ENCODE data around the gene EIF4H.

Gene EIF4H

DNA sequence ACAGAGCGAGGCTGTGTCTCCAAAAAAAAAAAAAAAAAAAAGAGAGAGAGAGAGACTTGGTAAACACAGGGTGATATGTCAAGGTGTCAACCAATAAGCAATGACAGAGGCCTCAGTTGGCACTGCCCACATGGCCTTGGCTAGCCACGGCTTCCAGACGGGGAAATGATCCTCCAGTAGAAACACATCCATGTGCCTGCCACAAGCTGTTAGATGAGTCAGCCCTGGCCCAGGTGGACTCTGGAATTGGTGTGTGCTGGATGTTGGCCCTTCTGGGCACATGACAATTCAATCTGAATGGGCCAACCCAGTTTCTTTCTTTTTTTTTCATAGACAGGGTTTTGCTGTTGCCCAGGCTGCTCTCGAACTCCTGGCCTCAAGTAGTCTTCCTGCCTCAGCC lies 66.3 kb downstream of the EIF4H start:
- in situ Hi-C loops (cut with MboI; ENCODE audit: low pct_unique_long_range_greater_than_20kb, low sequenced_read_pairs) = no loop called here
- no peak for DNase-seq

- in situ Hi-C loops (cut with MboI; ENCODE audit: low pct_unique_long_range_greater_than_20kb, low sequenced_read_pairs) = no loop called here
- DNase-seq = no peak
Observed at GRCh38 chr7:74242122-74242443, 67.9 kb downstream of the EIF4H start.

DNA sequence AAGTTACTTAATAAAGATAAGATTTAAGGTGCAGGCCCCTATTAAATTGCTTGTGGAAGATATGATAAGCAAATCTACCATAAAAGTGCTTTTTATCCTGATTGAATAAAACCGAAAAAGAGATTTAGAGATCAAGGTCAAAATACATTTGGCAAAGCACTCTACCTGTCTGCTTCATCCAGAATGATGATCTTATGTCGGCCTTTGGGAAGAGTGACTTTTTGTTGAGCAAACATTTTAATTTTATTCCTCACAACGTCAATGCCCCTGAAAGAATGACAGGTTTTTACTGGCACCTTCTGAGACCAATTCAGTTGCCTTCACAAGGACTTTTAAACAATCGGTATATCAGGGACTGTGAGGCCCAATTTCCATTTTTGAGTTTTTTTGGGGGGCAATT lies 72.3 kb downstream of the EIF4H start:
- in situ Hi-C loops (cut with MboI; ENCODE audit: low pct_unique_long_range_greater_than_20kb, low sequenced_read_pairs) = no loop called here
- no peak for DNase-seq
